OCI-LY3 (cell line): ENCODE measurements around the gene RGL3.

Experiments used
- H2AFZ ChIP-seq: fragments of 200-600, 300-600 bp; shearing (Covaris generic); 2 replicates; pipeline ENCODE4 v1.6.0; 2014; ENCODE audit warnings: antibody characterized with exemption, low read depth, low read length
- H3K27ac ChIP-seq: fragments of 200-600, 300-600 bp; sonication (generic); 2 replicates; pipeline ENCODE4 v1.5.1; 2014; ENCODE audit warnings: mild to moderate bottlenecking, low read length, moderate library complexity, mixed read lengths
- H3K27me3 ChIP-seq: fragments of 200-600, 300-600 bp; sonication (generic); 2 replicates; pipeline ENCODE4 v1.6.1; 2014; ENCODE audit warnings: low read depth, low read length, mixed read lengths
- H3K36me3 ChIP-seq: fragments of 200-600, 300-600 bp; sonication (generic); replicated peaks from 2 replicates; pipeline ENCODE3; 2014; ENCODE audit warnings: low read depth, low read length, mixed read lengths
- H3K4me1 ChIP-seq: fragments of 300-600, 200-600 bp; sonication (generic); 2 replicates; pipeline ENCODE4 v1.6.1; 2014; ENCODE audit warnings: low read length, mixed read lengths
- H3K4me2 ChIP-seq: fragments of 200-600, 300-600 bp; sonication (generic); 2 replicates; pipeline ENCODE4 v1.6.1; 2014; ENCODE audit warnings: low read length, mixed read lengths
- H3K4me3 ChIP-seq: fragments of 300-600, 200-600 bp; sonication (generic); 2 replicates; pipeline ENCODE4 v1.5.1; 2014; ENCODE audit warnings: antibody characterized with exemption, mild to moderate bottlenecking, low read length, moderate library complexity
- H3K79me2 ChIP-seq: fragments of 300-600, 200-600 bp; shearing (Covaris generic); 2 replicates; pipeline ENCODE4 v1.6.1; 2014; ENCODE audit warnings: mild to moderate bottlenecking, low read length, mixed read lengths
- H3K9ac ChIP-seq: fragments of 300-600, 200-600 bp; shearing (Covaris generic); 2 replicates; pipeline ENCODE4 v1.6.0; 2014; ENCODE audit warnings: mild to moderate bottlenecking, low read length, moderate library complexity
- H3K9me3 ChIP-seq: fragments of 200-600, 300-600 bp; shearing (Covaris generic); 2 replicates; pipeline ENCODE4 v1.6.1; 2014; ENCODE audit warnings: low read length, mixed read lengths; ENCODE audit not compliant: insufficient read depth
- H4K20me1 ChIP-seq: fragments of 200-600, 300-600 bp; sonication (generic); 2 replicates; pipeline ENCODE4 v1.6.1; 2016; ENCODE audit warnings: low read length, mixed read lengths; ENCODE audit not compliant: insufficient read depth
- EZH2phosphoT487 ChIP-seq: fragments of 200-600 bp; shearing (Covaris generic); IDR thresholded peaks from 2 replicates; pipeline ENCODE4 v1.6.1; 2018; ENCODE audit warnings: antibody characterized with exemption, mixed run types, low read depth
- TF ChIP-seq, protein P1 (sequence below): fragments of 200-600, 300-600 bp; sonication (generic); IDR thresholded peaks from 2 replicates; pipeline ENCODE4 v1.5.1; 2014; ENCODE audit warnings: antibody characterized with exemption, low read length, low read depth

RGL3 gene

DNA sequence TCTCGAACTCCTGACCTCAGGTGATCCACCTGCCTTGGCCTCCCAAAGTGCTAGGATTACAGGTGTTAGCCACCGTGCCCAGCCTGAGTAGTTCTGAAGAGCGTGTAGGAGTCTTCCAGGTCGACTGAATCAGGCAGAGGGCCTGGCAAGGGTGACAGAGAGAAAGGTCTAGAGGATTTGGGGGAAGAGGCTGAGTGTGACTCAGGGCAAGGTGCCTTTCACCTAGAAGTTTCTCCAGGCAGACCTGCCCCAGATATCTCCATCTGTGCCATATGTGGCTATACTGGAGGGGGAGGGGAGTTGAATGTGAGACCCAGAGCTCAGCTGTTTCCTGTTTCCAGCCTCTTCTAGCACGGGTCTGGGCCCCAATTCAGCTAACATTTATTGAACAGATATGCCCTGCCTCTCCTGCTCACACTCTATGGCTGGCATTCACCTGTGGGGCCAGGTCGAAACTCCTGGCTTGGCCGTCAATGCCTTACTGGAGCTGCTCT, 71.5 kb downstream of the RGL3 start:
- H3K27me3 ChIP-seq = no peaks in the 10 kb centered on the region
- no peak overlapping the region for H3K9ac ChIP-seq
- H3K9me3 ChIP-seq = 0 out of 2 replicates have a peak, but pooled peaks cover 3% of the 10 kb centered on the region
- no peaks in the 10 kb centered on the region for H4K20me1 ChIP-seq
- no peak for TF ChIP-seq EZH2phosphoT487
- TF ChIP-seq, protein P1, sequence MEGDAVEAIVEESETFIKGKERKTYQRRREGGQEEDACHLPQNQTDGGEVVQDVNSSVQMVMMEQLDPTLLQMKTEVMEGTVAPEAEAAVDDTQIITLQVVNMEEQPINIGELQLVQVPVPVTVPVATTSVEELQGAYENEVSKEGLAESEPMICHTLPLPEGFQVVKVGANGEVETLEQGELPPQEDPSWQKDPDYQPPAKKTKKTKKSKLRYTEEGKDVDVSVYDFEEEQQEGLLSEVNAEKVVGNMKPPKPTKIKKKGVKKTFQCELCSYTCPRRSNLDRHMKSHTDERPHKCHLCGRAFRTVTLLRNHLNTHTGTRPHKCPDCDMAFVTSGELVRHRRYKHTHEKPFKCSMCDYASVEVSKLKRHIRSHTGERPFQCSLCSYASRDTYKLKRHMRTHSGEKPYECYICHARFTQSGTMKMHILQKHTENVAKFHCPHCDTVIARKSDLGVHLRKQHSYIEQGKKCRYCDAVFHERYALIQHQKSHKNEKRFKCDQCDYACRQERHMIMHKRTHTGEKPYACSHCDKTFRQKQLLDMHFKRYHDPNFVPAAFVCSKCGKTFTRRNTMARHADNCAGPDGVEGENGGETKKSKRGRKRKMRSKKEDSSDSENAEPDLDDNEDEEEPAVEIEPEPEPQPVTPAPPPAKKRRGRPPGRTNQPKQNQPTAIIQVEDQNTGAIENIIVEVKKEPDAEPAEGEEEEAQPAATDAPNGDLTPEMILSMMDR = no peak
- no peak overlapping the region for H3K4me2 ChIP-seq
- peaks cover 11% of the 10 kb centered on the region for H3K79me2 ChIP-seq
- no peaks in the 10 kb centered on the region for H3K36me3 ChIP-seq
- H2AFZ ChIP-seq = no peak overlapping the region
- H3K4me1 ChIP-seq = peaks cover 9% of the 10 kb centered on the region
- H3K4me3 ChIP-seq = no peak overlapping the region
- H3K27ac ChIP-seq = no peak overlapping the region

DNA sequence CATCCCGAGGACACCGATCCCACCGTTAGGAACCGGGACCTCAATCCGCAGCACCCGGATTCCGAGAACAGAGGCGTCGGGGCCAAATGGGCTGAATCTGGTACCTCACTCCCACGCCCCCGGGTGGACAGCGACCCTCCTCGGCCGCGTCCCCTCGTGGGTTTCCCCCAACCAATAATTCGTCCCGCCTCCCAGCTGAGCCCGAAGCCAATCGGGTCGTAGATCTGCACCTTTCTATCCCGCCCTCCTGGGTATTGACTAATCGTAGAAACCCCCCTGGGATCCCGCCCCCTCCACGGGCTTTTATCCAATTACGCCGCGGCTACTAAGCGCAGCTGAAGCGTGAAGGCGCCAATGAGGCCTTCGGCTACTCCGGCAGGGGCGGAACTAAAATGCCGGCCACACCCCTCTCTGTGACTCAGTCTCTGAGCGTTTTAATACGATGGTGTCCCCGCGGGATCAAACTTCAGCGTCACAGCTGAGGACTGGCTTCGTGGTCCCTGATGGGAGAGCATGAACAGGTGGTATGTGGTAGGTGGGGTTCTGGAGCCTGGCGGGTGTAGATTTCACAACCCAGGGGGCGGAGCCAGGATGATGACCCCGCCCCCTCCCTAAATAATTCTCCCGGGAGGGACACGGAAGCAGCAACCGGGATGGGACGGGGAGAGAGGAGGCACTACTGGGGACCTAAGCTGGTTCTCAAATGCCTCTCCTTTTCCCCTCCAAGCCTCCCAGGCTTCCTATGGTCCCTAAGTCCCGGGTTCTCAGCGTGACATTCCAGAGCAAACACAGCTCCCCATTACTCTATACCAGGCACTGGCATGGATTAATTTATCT, 72.8 kb downstream of the RGL3 start, which contains the start of the genes CCDC159 and TMEM205:
Gene CCDC159, plus strand, starts transcription at position 416 of the 837 bp plus-strand sequence. Its CDS starts 88 bp downstream, at position 504.
Gene TMEM205, minus strand, starts transcription at position 165 of the 837 bp plus-strand sequence. CDS start 649 bp downstream, outside the sequence.
- Histone ChIP-seq H3K9me3 (0 out of 2 replicates have a peak, but pooled peaks cover 3% of the 10 kb centered on the region), H3K79me2 (peaks cover 11% of the 10 kb centered on the region), H3K36me3 (peaks cover 5% of the 10 kb centered on the region), H3K4me2 (peak within 1 kb of the TSS; percentile 95), H4K20me1 (no peaks in the 10 kb centered on the region), H3K9ac (peak within 1 kb of the TSS; percentile 93), H3K27me3 (no peaks in the 10 kb centered on the region), H2AFZ (peak within 1 kb of the TSS; percentile 91), H3K27ac (peak within 1 kb of the TSS; percentile 45), H3K4me1 (peaks cover 9% of the 10 kb centered on the region), H3K4me3 (peak within 1 kb of the TSS; percentile 90)
- TF ChIP-seq, protein P1 = peak; percentile 33
- TF ChIP-seq EZH2phosphoT487 = no peak

DNA sequence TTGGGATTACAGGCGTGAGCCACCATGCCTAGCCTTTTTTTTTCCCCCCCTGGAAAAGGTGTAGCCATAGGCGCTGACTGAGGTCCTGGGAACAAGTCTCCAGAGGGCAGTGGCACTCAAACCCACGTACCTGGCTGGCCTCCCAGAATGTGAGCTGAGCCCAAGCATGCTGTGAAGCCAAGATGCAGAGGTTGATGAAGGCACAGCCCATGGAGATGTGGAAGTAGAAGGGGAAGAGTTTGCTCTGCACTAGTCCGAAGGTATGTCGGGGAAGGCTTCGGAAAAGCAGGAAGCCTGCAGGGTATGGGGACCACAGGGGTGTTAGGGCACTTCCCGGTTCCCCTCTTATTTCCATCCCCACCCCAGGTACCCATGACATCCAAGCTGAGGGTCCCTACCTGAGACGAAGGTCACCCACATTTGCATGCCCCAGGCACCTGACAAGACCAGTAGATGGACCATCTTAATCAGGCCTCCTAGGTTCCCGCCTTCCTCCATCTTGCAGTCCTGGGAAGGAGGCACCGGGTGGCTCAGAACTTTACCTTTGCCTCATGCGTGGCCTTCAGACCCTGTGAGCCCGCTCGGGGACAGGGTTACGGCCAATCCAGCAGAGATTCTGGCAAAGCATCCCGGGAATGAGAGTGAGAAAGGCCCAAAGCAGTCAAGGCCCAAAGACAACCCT, 73.9 kb downstream of the RGL3 start:
- Histone ChIP-seq H3K27me3 (no peaks in the 10 kb centered on the region), H4K20me1 (no peaks in the 10 kb centered on the region), H2AFZ (no peak overlapping the region), H3K4me1 (peaks cover 9% of the 10 kb centered on the region), H3K27ac (no peak overlapping the region), H3K9ac (peak overlapping the region; percentile 93), H3K4me2 (peak overlapping the region; percentile 81), H3K4me3 (peak overlapping the region; percentile 90), H3K36me3 (peaks cover 7% of the 10 kb centered on the region), H3K9me3 (0 out of 2 replicates have a peak, but pooled peaks cover 3% of the 10 kb centered on the region), H3K79me2 (peaks cover 11% of the 10 kb centered on the region)
- TF ChIP-seq, protein P1 = no peak
- no peak for TF ChIP-seq EZH2phosphoT487
